Astrocyte (in vitro differentiated cells and primary cell): ENCODE data around the gene C16orf96.

Experiments
- EZH2 ChIP-seq: IDR thresholded peaks from 2 replicates; pipeline ENCODE4 v1.6.1; 2012; ENCODE audit warnings: mild to moderate bottlenecking, low read length, inconsistent platforms; ENCODE audit not compliant: insufficient read depth
- TF ChIP-seq, protein P1 (sequence below): IDR thresholded peaks from 2 replicates; pipeline ENCODE4 v1.5.1; 2011; ENCODE audit warnings: low read depth, mild to moderate bottlenecking, inconsistent platforms, low read length, moderate library complexity; ENCODE audit not compliant: insufficient read depth

DNA sequence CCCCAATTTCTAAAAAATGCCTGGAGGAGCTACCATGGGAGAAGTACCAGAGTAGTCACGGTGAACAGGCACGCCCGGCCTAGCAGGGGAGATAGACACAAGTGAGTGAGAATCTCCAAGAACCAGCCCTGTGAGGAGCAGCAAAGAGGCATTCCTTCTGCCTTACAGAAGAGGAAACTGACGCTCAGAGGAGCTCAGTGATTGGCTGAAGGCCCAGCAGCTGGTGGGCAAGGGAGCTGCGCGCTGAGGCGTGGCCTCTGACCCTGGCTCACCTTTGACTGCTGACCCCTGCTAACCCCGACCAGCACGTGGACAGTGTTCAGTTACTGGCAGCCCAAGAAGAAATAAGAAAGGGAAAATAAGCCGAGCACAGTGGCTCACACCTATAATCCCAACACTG is 1.8 kb downstream of the C16orf96 start:
- no peak for TF ChIP-seq EZH2
- TF ChIP-seq, protein P1, sequence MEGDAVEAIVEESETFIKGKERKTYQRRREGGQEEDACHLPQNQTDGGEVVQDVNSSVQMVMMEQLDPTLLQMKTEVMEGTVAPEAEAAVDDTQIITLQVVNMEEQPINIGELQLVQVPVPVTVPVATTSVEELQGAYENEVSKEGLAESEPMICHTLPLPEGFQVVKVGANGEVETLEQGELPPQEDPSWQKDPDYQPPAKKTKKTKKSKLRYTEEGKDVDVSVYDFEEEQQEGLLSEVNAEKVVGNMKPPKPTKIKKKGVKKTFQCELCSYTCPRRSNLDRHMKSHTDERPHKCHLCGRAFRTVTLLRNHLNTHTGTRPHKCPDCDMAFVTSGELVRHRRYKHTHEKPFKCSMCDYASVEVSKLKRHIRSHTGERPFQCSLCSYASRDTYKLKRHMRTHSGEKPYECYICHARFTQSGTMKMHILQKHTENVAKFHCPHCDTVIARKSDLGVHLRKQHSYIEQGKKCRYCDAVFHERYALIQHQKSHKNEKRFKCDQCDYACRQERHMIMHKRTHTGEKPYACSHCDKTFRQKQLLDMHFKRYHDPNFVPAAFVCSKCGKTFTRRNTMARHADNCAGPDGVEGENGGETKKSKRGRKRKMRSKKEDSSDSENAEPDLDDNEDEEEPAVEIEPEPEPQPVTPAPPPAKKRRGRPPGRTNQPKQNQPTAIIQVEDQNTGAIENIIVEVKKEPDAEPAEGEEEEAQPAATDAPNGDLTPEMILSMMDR, result no peak
